Ovary (tissue), 3 donors: ENCODE measurements around the gene DAP.

Source experiments
- EP300 ChIP-seq: sonication (generic); formaldehyde crosslinking; IDR thresholded peaks from one replicate; pipeline ENCODE4 v1.6.1; 2017; ENCODE audit warnings: antibody characterized with exemption
- POLR2A ChIP-seq: fragments of 450-650 bp; IDR thresholded peaks from one replicate; pipeline ENCODE4 v1.6.1; 2017; ENCODE audit warnings: antibody characterized with exemption, mild to moderate bottlenecking, moderate library complexity
- TF ChIP-seq, protein P1 (sequence below), 3 donors: fragments of 450-650 bp in 2 of 3; fragments of 200-600 bp in 1 of 3; IDR thresholded peaks; one replicate each; pipeline versions ENCODE4 v1.5.1 to v1.8.0; 2016 to 2022; ENCODE audit warnings: antibody characterized with exemption in 3 of 3, mild to moderate bottlenecking in 1 of 3
- donor health status: DM: no; HTN: no; CAD: no.

GRCh38 chr5:10724781-10725507 is 36.1 kb downstream of the DAP start:
- TF ChIP-seq, protein P1, sequence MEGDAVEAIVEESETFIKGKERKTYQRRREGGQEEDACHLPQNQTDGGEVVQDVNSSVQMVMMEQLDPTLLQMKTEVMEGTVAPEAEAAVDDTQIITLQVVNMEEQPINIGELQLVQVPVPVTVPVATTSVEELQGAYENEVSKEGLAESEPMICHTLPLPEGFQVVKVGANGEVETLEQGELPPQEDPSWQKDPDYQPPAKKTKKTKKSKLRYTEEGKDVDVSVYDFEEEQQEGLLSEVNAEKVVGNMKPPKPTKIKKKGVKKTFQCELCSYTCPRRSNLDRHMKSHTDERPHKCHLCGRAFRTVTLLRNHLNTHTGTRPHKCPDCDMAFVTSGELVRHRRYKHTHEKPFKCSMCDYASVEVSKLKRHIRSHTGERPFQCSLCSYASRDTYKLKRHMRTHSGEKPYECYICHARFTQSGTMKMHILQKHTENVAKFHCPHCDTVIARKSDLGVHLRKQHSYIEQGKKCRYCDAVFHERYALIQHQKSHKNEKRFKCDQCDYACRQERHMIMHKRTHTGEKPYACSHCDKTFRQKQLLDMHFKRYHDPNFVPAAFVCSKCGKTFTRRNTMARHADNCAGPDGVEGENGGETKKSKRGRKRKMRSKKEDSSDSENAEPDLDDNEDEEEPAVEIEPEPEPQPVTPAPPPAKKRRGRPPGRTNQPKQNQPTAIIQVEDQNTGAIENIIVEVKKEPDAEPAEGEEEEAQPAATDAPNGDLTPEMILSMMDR (IDR thresholded peaks at IDR 0.05): no peak
- no peak for TF ChIP-seq POLR2A
- no peak for TF ChIP-seq EP300
